ENCODE data around the gene ZNF28. TPM values are rescaled to one million over a fixed set of nuclear protein-coding genes. Genes with fewer than 3 reads are reported as not detected.
A peak's percentile ranks its signal among the peaks of the same experiment; 100 is the strongest.
"Not testable (repeated sequence)": the region's sequence is repeated elsewhere in the genome, so short reads cannot be mapped to it uniquely, and the experiment has no call there.

ZNF28 gene
- polyA plus RNA-seq (2013, experiment 1 of 2) = 18.4 TPM
- 17.3 TPM for polyA plus RNA-seq (2013, experiment 2 of 2)

DNA sequence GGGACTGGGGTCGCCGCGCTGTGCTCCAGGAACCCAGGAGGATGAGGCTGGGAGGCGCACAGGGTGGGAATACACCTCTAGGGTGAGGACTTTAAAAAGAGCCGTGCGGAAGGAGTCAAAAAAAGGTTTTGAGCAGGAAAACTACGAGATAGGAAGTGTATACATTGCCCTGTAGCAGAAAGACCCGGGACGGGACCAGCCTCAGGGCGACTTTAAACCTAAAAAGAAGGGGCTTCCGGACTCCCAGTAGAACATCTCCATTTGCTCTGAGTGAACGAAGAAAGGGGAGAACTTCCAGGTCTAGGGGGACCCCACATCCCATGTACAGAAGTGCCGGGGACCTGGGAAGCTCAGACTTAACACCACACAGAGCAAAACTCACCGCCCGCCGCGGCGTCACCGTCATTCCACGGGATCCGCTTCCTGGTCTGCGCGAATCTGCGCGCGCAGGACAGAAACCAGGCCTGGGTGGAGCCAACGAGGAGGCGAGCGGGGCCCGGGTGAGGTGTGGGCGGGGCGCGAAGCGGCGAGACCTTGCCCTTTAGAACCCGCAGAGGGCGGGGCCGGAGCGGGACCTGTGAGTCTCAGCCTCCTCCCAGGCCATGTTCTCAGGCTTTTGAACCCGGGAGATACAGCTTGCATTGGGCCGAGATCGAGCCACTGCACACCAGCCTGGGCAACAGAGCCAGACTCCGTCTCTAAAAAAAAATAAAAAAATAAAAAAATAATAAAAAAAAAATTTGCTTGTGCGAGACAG is at the start of gene ZNF28:
Gene ZNF28 (minus strand): TSS at position 430 of the 757 bp plus-strand sequence. CDS start 3,675 bp downstream, outside the sequence.
- H3K27me3 ChIP-seq (ENCODE audit: insufficient read depth, low read length, poor library complexity); H3K27ac ChIP-seq (ENCODE audit: low read depth, low read length); H3K23ac ChIP-seq (ENCODE audit: low read length); H4K8ac ChIP-seq (ENCODE audit: low read depth, low read length); H2BK15ac ChIP-seq (replicated peaks; ENCODE audit: low read depth); H3K36me3 ChIP-seq (ENCODE audit: control insufficient read depth, insufficient read depth, low read length); H2AK5ac ChIP-seq (ENCODE audit: low read length); H2BK5ac ChIP-seq (ENCODE audit: low read length); H4K5ac ChIP-seq (ENCODE audit: low read length); H3K4me1 ChIP-seq (ENCODE audit: control insufficient read depth, low read depth, low read length); H2BK120ac ChIP-seq (ENCODE audit: low read depth, low read length); H3K18ac ChIP-seq (ENCODE audit: low read length); H3K79me1 ChIP-seq (ENCODE audit: low read length); H3K4ac ChIP-seq (ENCODE audit: low read depth, low read length); H3K79me2 ChIP-seq (ENCODE audit: control insufficient read depth, insufficient read depth, low read length): not testable (repeated sequence)
- H3K4me2 ChIP-seq (ENCODE audit: low read length) = peak within 1 kb of the TSS; percentile 56
- WGBS (ENCODE audit: extremely low coverage, insufficient coverage, low lambda C conversion rate) = no CpG with 5 or more reads among the region's 44 CpGs
- DNase-seq = peak; percentile 53
- H3K9ac ChIP-seq (ENCODE audit: low read length) = peak within 1 kb of the TSS; percentile 73
- peak within 1 kb of the TSS; percentile 73 for H3K56ac ChIP-seq (ENCODE audit: low read length)
- H3K4me3 ChIP-seq (ENCODE audit: low read length) = peak within 1 kb of the TSS; percentile 65

DNA sequence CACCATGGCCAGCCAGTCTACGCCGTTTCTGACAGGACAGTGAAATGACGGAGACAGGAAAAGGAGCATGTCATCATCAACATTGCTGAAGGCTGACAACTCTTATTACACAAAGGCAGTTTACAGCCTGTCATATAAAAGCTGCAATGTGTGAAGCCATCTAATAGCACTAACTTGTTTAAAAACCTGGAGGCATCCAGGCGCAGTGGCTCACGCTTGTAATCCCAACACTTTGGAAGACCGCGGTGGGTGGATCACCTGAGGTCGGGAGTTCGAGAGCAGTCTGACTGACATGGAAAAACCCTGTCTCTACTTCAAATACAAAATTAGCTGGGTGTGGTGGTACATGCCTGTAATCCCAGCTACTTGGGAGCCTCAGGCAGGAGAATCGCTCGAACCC is 46.6 kb upstream of the ZNF28 start:
- not testable (repeated sequence) for DNase-seq; H3K36me3 ChIP-seq (ENCODE audit: control insufficient read depth, insufficient read depth, low read length); H3K79me1 ChIP-seq (ENCODE audit: low read length); H3K18ac ChIP-seq (ENCODE audit: low read length); H2BK5ac ChIP-seq (ENCODE audit: low read length); H3K9ac ChIP-seq (ENCODE audit: low read length); H2BK15ac ChIP-seq (replicated peaks; ENCODE audit: low read depth); H3K79me2 ChIP-seq (ENCODE audit: control insufficient read depth, insufficient read depth, low read length); H3K4me3 ChIP-seq (ENCODE audit: low read length); H4K8ac ChIP-seq (ENCODE audit: low read depth, low read length); H3K4me1 ChIP-seq (ENCODE audit: control insufficient read depth, low read depth, low read length); H3K27me3 ChIP-seq (ENCODE audit: insufficient read depth, low read length, poor library complexity); H3K4me2 ChIP-seq (ENCODE audit: low read length); H2AK5ac ChIP-seq (ENCODE audit: low read length); H3K27ac ChIP-seq (ENCODE audit: low read depth, low read length); H2BK120ac ChIP-seq (ENCODE audit: low read depth, low read length); H4K5ac ChIP-seq (ENCODE audit: low read length); H3K23ac ChIP-seq (ENCODE audit: low read length); H3K4ac ChIP-seq (ENCODE audit: low read depth, low read length); H3K56ac ChIP-seq (ENCODE audit: low read length)
- no CpG with 5 or more reads among the region's 11 CpGs for WGBS (ENCODE audit: extremely low coverage, insufficient coverage, low lambda C conversion rate)

GRCh38 chr19:52857378-52858191 is 36.2 kb upstream of the ZNF28 start, which contains the start of gene ZNF468:
Gene ZNF468 (minus strand): TSS chr19:52857619. CDS start chr19:52854272, 3,347 bp downstream.
- not testable (repeated sequence) for H3K79me1 ChIP-seq (ENCODE audit: low read length); H2AK5ac ChIP-seq (ENCODE audit: low read length); H2BK15ac ChIP-seq (replicated peaks; ENCODE audit: low read depth); H3K4me1 ChIP-seq (ENCODE audit: control insufficient read depth, low read depth, low read length); H4K8ac ChIP-seq (ENCODE audit: low read depth, low read length); H3K4ac ChIP-seq (ENCODE audit: low read depth, low read length); H2BK120ac ChIP-seq (ENCODE audit: low read depth, low read length); H4K5ac ChIP-seq (ENCODE audit: low read length); H3K27me3 ChIP-seq (ENCODE audit: insufficient read depth, low read length, poor library complexity); H3K79me2 ChIP-seq (ENCODE audit: control insufficient read depth, insufficient read depth, low read length); H3K23ac ChIP-seq (ENCODE audit: low read length); H3K27ac ChIP-seq (ENCODE audit: low read depth, low read length); H2BK5ac ChIP-seq (ENCODE audit: low read length); H3K36me3 ChIP-seq (ENCODE audit: control insufficient read depth, insufficient read depth, low read length)
- peak; percentile 86 for DNase-seq
- WGBS (ENCODE audit: extremely low coverage, insufficient coverage, low lambda C conversion rate) = no CpG with 5 or more reads among the region's 43 CpGs
- peak within 1 kb of the TSS; percentile 72 for H3K4me3 ChIP-seq (ENCODE audit: low read length)
- H3K56ac ChIP-seq (ENCODE audit: low read length) = peak within 1 kb of the TSS; percentile 80
- H3K4me2 ChIP-seq (ENCODE audit: low read length) = peak within 1 kb of the TSS; percentile 62
- peak within 1 kb of the TSS; percentile 79 for H3K18ac ChIP-seq (ENCODE audit: low read length)
- peak within 1 kb of the TSS; percentile 79 for H3K9ac ChIP-seq (ENCODE audit: low read length)

DNA sequence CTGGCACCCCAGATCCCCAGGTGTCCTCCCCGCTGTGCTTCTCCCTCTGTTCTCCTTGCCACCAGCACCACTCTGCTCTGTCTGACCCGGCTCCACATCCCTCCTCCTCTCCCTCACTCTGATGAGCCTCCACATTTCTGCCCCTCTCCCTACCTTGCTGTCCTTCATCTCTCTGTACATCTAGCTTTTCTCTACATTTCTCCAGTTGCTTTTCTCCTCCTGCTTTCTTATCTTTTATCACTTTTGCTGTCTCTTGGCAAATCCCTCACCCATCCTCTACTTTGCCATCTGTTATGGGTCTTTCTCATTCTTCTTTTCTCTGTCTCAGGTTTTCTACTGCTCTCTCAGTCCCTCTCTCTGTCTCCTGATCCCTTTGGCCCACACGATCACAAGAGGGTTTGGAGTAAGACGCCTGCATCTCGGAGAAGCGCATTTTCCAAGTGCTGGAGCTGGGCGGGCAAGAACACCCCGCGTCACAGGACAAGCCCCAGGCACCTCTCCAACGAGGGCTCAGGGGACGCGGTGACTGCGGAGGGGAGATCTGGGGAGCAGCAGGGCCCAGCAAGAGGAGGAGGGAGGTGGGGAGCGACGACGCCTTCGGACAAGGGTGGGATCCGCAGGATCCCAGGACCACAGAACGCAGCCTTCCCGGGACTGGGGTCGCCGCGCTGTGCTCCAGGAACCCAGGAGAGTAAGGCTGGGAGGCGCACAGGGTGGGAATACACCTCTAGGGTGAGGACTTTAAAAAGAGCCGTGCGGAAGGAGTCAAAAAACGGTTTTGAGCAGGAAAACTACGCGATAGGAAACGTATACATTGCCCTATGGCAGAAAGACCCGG is 35.3 kb upstream of the ZNF28 start:
- not testable (repeated sequence) for H3K27ac ChIP-seq (ENCODE audit: low read depth, low read length); H3K27me3 ChIP-seq (ENCODE audit: insufficient read depth, low read length, poor library complexity); H4K5ac ChIP-seq (ENCODE audit: low read length); H4K8ac ChIP-seq (ENCODE audit: low read depth, low read length); DNase-seq; H3K4me1 ChIP-seq (ENCODE audit: control insufficient read depth, low read depth, low read length); H2BK120ac ChIP-seq (ENCODE audit: low read depth, low read length); H3K79me2 ChIP-seq (ENCODE audit: control insufficient read depth, insufficient read depth, low read length); H2BK5ac ChIP-seq (ENCODE audit: low read length); H2BK15ac ChIP-seq (replicated peaks; ENCODE audit: low read depth); H3K23ac ChIP-seq (ENCODE audit: low read length); H3K79me1 ChIP-seq (ENCODE audit: low read length); H2AK5ac ChIP-seq (ENCODE audit: low read length); H3K4ac ChIP-seq (ENCODE audit: low read depth, low read length); H3K36me3 ChIP-seq (ENCODE audit: control insufficient read depth, insufficient read depth, low read length)
- peak overlapping the region; percentile 72 for H3K4me3 ChIP-seq (ENCODE audit: low read length)
- peak overlapping the region; percentile 79 for H3K18ac ChIP-seq (ENCODE audit: low read length)
- H3K9ac ChIP-seq (ENCODE audit: low read length) = peak overlapping the region; percentile 79
- H3K56ac ChIP-seq (ENCODE audit: low read length) = peak overlapping the region; percentile 80
- H3K4me2 ChIP-seq (ENCODE audit: low read length) = peak overlapping the region; percentile 54
- no CpG with 5 or more reads among the region's 31 CpGs for WGBS (ENCODE audit: extremely low coverage, insufficient coverage, low lambda C conversion rate)

- H3K27me3 ChIP-seq (ENCODE audit: insufficient read depth, low read length, poor library complexity); H2BK120ac ChIP-seq (ENCODE audit: low read depth, low read length); H2AK5ac ChIP-seq (ENCODE audit: low read length); H4K8ac ChIP-seq (ENCODE audit: low read depth, low read length); H3K4me3 ChIP-seq (ENCODE audit: low read length); H3K36me3 ChIP-seq (ENCODE audit: control insufficient read depth, insufficient read depth, low read length); H3K9ac ChIP-seq (ENCODE audit: low read length); H3K4ac ChIP-seq (ENCODE audit: low read depth, low read length); H3K79me2 ChIP-seq (ENCODE audit: control insufficient read depth, insufficient read depth, low read length); H4K5ac ChIP-seq (ENCODE audit: low read length); H3K18ac ChIP-seq (ENCODE audit: low read length); H3K4me1 ChIP-seq (ENCODE audit: control insufficient read depth, low read depth, low read length); H3K56ac ChIP-seq (ENCODE audit: low read length); H3K4me2 ChIP-seq (ENCODE audit: low read length); H2BK5ac ChIP-seq (ENCODE audit: low read length); H2BK15ac ChIP-seq (replicated peaks; ENCODE audit: low read depth); H3K79me1 ChIP-seq (ENCODE audit: low read length); H3K23ac ChIP-seq (ENCODE audit: low read length): not testable (repeated sequence)
- peak overlapping the region; percentile 73 for H3K27ac ChIP-seq (ENCODE audit: low read depth, low read length)
- peak; percentile 82 for DNase-seq
- no CpG with 5 or more reads among the region's 5 CpGs for WGBS (ENCODE audit: extremely low coverage, insufficient coverage, low lambda C conversion rate)
Measured at GRCh38 chr19:52847352-52847751, 25.9 kb upstream of the ZNF28 start.

Measured in mesendoderm (in vitro differentiated cells).